Peyer's patch (tissue), 4 donors: ENCODE data around the gene TLL1. TPM values are rescaled to one million over a fixed set of nuclear protein-coding genes. Genes with fewer than 3 reads are reported as not detected.

Experiments
- DNase-seq, 3 donors: peaks; one replicate each; pipeline ENCODE4 v3.0.0-alpha.2; 2017 to 2019
- H3K27ac ChIP-seq, 4 donors: fragments of 200-600 bp; sonication (generic); one replicate each; pipeline ENCODE4 v1.5.1; 2016 to 2019
- H3K27me3 ChIP-seq, 2 donors: fragments of 200-600 bp; sonication (generic); one replicate each; pipeline ENCODE4 v1.5.1; 2019
- H3K36me3 ChIP-seq, 3 donors: fragments of 200-600 bp; sonication (generic); one replicate each; pipeline ENCODE4 v1.5.1; 2016 to 2019
- H3K4me1 ChIP-seq, 4 donors: fragments of 200-600 bp; sonication (generic); one replicate each; pipeline ENCODE4 v1.5.1; 2016 to 2019
- H3K4me3 ChIP-seq, 4 donors: fragments of 200-600 bp; sonication (generic); 1 replicate in 3 of 4; 2 replicates in 1 of 4; pipeline ENCODE4 v1.5.1; 2016 to 2019; ENCODE audit warnings: mild to moderate bottlenecking in 1 of 4
- H3K9me3 ChIP-seq, 4 donors: fragments of 200-600 bp; sonication (generic); one replicate each; pipeline ENCODE4 v1.5.1; 2016 to 2019; ENCODE audit warnings: mild to moderate bottlenecking in 1 of 4
- POLR2A ChIP-seq, 2 donors: fragments of 450-650 bp; IDR thresholded peaks; one replicate each; pipeline ENCODE4 v1.5.1; 2017; ENCODE audit warnings: antibody characterized with exemption in 2 of 2, mild to moderate bottlenecking in 2 of 2, moderate library complexity in 2 of 2
- total RNA-seq, 4 donors: library from RNA; depleted of rRNA; stranded (reverse); fragments of >200 nt; gene quantifications; one replicate each; pipeline ENCODE4 v1.1.0, GENCODE V29; 2016
- TF ChIP-seq, protein P1 (sequence below), 6 experiments: fragments of 450-650 bp in 4 of 6; fragments of 200-600 bp in 2 of 6; sonication (generic) in 1 of 6; IDR thresholded peaks; one replicate each; pipeline ENCODE4 v1.5.1; 2017 to 2019; ENCODE audit warnings: antibody characterized with exemption in 6 of 6, mild to moderate bottlenecking in 3 of 6, moderate library complexity in 1 of 6

Gene TLL1
- total RNA-seq, 4 donors from 2014 or later, result 1.6 to 7.4 (median 5.5) TPM

DNA sequence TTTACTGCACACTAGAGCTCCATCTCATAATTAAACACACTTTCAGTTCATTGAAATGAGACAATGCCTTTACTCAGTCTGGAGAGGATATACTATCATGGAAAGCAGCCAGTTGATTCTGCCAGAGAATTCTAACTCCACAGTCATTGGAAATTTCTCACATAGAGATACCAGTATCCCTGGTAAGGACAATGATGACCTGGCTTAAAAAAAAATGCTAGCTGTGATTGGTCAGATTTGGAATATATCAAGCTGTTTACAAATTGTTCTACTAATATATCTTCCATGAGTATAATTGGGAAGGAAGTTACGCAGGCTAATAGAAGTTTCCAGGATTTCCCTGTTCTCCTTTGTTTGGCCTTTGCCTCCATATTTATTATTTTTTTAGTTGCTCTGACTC is 34.5 kb upstream of the TLL1 start:
- no peaks in the 10 kb centered on the region for H3K36me3 ChIP-seq
- no peak overlapping the region for H3K4me3 ChIP-seq
- TF ChIP-seq, protein P1, sequence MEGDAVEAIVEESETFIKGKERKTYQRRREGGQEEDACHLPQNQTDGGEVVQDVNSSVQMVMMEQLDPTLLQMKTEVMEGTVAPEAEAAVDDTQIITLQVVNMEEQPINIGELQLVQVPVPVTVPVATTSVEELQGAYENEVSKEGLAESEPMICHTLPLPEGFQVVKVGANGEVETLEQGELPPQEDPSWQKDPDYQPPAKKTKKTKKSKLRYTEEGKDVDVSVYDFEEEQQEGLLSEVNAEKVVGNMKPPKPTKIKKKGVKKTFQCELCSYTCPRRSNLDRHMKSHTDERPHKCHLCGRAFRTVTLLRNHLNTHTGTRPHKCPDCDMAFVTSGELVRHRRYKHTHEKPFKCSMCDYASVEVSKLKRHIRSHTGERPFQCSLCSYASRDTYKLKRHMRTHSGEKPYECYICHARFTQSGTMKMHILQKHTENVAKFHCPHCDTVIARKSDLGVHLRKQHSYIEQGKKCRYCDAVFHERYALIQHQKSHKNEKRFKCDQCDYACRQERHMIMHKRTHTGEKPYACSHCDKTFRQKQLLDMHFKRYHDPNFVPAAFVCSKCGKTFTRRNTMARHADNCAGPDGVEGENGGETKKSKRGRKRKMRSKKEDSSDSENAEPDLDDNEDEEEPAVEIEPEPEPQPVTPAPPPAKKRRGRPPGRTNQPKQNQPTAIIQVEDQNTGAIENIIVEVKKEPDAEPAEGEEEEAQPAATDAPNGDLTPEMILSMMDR (IDR thresholded peaks at IDR 0.05), result no peak
- H3K27me3 ChIP-seq, result no peaks in the 10 kb centered on the region
- H3K9me3 ChIP-seq, result no peaks in the 10 kb centered on the region
- no peak overlapping the region for H3K27ac ChIP-seq
- no peaks in the 10 kb centered on the region for H3K4me1 ChIP-seq
- DNase-seq, result no peak

DNA sequence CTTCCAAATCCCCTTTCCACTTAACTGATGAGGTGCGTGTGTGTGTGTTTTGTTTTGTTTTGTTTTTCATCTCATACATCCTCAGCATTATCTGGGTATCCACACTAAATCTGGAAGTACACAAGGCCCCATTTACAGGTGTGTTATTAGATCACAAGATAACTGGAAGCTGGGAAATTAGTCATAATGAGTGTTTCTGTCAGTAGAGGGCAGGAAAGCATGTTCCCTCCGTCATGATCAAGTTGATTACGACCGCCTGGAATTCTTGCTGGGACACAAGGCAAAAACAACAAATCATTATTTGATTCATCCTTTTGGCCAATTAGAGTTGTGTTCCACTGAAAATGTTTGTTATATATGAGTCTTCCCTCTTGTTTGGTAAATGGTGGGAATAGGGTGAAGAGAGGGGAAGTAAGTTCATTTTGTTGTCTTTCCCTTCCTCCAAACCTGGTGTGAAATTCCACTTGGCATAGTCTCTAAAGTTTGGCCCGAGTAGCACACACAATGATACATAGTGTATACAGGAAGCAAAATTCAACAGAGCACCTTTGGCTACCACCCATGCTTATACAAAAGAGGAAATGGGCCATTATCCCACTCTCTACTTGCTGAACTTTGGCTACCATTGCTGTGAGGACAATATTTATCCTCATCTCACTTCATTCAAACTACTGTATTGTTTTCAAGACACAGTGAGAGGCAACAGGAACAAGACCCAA is 33.3 kb upstream of the TLL1 start:
- no peak for DNase-seq
- Histone ChIP-seq H3K27ac (peak overlapping the region in 1 of 4 donors; percentile 38), H3K27me3 (no peaks in the 10 kb centered on the region), H3K4me3 (no peak overlapping the region), H3K9me3 (no peaks in the 10 kb centered on the region), H3K36me3 (no peaks in the 10 kb centered on the region), H3K4me1 (no peaks in the 10 kb centered on the region)
- TF ChIP-seq, protein P1 (IDR thresholded peaks at IDR 0.05), result peak in 1 of 6 experiments; percentile 5
- TF ChIP-seq POLR2A (IDR thresholded peaks at IDR 0.05), result no peak

GRCh38 chr4:165842684-165843083 is 30.4 kb upstream of the TLL1 start:
- Histone ChIP-seq H3K4me3 (no peak overlapping the region), H3K27ac (no peak overlapping the region), H3K36me3 (no peaks in the 10 kb centered on the region), H3K27me3 (no peaks in the 10 kb centered on the region), H3K9me3 (no peaks in the 10 kb centered on the region), H3K4me1 (no peaks in the 10 kb centered on the region)
- TF ChIP-seq, protein P1 (IDR thresholded peaks at IDR 0.05), result no peak
- no peak for TF ChIP-seq POLR2A (IDR thresholded peaks at IDR 0.05)
- no peak for DNase-seq

- Histone ChIP-seq H3K27me3 (no peaks in the 10 kb centered on the region), H3K4me1 (no peaks in the 10 kb centered on the region), H3K36me3 (no peaks in the 10 kb centered on the region), H3K27ac (no peak overlapping the region), H3K4me3 (no peak overlapping the region), H3K9me3 (no peaks in the 10 kb centered on the region)
- TF ChIP-seq, protein P1 (IDR thresholded peaks at IDR 0.05), result no peak
- TF ChIP-seq POLR2A (IDR thresholded peaks at IDR 0.05), result no peak
- DNase-seq, result no peak
These were observed 28.9 kb upstream of the TLL1 start for GRCh38 chr4:165844161-165844560.

DNA sequence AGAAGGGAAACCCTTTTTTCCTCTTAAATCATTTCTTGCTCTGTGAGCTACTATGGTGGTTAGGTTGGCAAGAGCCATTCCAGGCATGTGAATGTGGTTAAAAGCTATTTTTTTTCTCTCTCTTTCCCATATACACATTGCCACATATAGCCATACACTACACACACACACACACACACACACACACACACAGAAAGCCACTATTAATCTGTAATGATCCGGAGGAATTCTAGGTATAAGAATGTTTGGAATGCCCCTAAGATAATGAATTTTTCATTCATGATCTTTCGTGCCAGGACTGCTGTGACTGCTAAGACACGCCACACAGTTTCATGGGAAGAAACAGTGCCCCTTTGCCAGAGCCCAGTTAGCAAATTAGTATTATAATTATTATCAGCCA is 21.8 kb upstream of the TLL1 start:
- no peaks in the 10 kb centered on the region for H3K4me1 ChIP-seq
- DNase-seq, result no peak
- no peaks in the 10 kb centered on the region for H3K36me3 ChIP-seq
- no peaks in the 10 kb centered on the region for H3K9me3 ChIP-seq
- no peaks in the 10 kb centered on the region for H3K27me3 ChIP-seq
- TF ChIP-seq POLR2A (IDR thresholded peaks at IDR 0.05), result no peak
- TF ChIP-seq, protein P1 (IDR thresholded peaks at IDR 0.05), result no peak
- no peak overlapping the region for H3K27ac ChIP-seq
- H3K4me3 ChIP-seq, result no peak overlapping the region
